GM19035 (cell line): ENCODE data around the gene NFATC1.

ENCODE experiments used
- ATAC-seq: cut with Tn5 transposase; IDR thresholded peaks from one replicate; pipeline ENCODE4 v1.9.1; 2021; ENCODE audit not compliant: unreplicated experiment

The NFATC1 gene

DNA sequence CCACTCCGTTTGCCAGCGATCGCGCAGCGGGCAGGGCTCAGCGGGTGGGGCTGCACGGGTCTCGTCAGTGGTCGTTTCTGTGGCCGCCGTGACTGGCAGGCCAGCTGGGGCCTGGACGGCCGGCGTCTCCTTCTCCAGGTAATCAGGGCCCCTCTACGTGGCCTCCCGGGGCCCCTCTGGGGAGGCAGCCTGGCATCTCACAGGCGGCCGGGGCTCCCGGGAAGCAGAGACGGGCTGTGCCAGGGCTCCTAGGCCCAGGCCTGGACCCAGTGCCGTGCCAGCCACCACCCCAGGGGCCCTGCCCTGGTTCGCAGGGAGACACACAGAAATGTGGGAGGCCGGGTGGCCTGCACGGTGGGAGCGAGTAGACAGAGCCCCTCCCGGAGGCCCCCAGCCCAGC, 59.5 kb downstream of the NFATC1 start:
- no peak for ATAC-seq

DNA sequence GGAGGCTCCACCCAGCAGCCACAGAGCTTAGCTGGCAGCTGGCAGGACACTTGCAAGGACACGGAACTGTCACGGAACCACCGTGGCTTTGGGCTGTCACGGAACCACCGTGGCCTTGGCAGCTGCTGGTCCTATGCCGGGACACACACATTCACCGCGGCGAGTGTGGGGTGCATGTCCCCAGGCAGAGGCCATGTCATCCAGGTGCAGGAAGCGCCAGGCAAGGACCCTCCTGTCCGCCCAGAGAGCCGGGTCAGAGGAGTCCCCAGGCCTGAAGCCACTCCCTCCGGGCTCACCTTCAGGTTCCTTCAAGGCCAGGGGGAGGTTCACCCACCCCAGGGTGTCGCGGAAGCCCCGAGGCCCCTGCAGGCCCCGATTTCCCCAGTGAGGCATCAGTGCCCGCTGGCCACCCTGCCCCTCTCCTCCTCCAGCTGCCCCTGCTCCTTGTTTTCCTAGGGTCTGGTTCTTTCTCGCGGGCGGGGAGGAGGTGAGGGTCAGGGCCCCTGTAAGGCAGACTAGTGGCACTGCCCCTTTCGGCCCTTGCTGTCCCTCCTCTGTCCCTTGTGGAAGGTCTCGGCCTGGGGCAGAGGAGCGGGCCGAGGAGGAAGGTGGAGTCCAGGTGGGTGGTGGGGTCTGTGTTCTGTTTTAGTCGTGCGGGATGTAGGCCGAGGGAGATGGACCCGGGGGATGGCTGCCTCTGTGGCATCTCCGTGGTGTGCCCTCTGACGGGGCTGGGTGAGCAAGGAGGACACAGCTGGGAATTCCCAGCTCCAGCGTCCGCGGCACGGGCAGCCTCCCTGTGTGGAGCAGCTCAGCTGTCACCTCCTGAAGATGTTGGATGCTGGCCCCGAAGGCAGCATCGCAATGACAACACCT, 60.6 kb downstream of the NFATC1 start:
- ATAC-seq, result no peak

DNA sequence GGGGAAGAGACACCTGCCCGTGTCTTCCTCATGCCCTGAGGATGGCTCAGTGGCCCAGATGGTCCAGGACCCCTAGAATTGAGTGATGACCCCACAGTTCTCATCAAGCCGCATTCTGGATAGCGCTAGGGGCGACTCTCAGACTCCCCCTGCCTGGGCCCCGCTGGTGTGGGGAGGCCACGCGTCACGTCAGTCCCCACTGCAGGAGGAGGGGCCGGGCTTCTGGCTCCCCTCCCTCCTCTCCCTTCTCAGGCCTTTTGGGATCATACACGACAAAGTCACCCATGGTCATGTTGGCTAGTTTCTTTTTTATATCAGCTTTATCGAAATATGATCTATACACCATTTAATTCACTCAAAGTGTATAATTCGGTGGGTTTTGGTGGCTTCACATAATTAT, 61.5 kb downstream of the NFATC1 start:
- ATAC-seq, result no peak

DNA sequence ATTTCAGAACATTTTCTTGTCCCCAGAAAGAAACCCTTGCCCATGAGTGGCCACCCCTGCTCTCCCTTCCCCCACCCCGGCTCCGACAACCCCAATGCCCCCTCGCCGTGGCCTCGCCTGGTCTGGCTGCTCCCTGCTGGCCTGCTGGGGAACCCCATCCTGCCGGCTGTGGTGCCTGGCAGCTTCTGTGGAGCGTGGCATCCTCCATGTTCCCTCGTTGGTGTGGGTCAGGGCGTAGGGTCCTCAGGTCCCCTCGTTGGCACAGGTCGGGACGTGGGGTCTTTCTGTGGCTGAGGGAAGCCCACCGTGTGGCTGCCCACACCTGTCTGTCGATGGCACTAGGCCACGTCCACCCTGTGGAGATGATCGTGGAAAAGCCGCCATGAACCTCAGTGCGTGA, 61.9 kb downstream of the NFATC1 start:
- ATAC-seq, result no peak

DNA sequence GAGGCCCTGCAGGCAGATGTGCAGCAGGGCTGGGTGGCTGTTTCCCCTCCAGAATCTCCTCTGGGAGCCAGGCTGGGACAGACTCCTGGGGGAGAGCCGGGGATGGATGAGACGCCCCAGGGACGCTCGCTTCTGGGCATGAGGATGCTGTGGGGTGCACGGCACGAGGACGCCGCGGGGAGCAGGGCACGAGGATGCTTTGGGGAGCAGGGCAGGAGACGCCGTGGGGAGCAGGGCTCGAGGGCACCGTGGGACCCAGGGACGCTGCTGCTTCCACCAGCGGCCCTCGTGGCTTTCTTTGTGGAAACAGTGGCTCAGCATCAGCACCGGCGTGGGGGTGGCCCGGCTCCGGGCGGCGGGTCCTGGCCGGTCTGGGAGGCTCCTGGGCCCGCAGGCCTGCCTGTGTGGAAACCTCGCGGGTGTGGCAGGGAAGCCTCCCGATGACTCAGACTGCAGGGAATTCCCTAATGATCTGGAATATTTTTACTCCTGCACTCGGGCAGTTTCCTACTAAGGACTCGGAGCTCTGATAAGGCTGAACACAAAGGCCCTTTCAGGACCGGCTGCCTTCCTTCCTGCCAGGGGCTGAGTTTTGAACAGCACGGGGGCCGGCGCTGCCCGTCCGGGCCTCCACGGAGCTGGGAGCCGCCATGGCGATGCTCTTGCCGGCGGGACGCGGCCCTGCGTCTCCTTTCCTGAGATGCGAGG, 62.6 kb downstream of the NFATC1 start:
- ATAC-seq, result no peak

DNA sequence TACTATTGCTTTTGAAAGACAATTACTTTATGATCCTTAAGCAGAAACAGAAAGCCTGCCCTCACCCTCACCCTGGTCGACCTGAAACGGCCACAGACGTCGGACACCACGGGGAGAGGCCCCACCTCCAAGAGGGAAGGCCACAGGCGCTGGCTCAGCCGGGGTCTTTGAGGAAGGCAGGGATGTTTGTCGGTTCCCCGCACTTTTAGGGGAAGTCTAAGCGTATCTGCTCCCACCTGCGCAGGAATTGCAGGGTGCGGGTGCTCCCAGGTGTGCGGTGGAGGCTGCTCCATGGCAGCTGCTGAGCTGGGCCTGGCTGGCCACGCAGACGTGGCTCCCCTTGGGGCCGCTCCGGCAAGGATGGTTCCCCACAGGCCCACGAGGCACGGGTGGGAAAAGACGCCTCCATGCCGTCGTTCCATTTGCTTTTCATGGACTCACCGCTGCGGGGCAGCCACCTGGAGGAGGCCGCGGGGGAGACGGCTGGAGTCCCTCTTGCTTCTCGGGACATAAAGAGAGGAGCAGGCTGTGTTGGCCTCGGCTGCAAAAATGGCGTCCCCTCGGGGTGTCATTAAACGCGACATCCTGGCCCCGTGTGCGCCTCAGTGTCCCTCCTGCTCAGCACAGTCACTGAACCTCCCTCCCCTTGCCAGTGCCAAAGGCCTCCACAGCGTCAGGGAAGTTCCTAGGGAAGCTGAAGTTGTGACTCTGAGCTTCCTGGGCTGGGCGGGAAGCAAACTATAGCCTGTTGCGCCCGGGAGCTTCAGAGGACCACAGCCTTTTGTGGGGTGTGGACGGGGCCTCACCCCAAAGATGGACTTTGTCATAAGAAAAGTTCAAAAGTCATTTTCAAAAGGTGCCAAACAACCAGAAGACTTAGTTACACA, 63.4 kb downstream of the NFATC1 start:
- no peak for ATAC-seq

DNA sequence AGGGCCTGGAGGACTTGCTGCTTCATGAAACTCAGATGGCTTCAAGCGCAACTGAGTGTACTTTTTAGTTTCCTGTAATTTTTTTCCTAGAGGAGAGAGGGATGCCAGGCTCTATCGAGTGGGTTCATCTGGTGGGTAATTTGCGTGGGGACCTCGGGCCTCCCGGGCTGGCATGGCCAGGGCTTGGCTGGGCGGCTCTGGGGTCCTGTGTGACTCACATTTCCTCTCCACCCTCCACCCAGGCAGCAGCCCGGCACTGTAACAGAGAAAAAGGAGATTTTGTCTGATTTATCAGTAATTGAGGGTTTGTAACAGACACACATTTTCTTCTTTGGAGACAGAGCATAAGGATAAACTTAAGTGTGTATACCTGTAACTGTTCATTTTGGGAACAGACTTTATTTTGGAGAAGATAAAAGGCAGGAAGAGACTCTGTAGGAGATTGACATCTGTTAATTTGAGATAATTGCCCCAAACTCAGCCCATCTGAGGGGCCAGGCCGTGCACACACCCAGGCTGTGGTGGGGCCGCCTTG, 64.3 kb downstream of the NFATC1 start:
- ATAC-seq, result peak; percentile 17

DNA sequence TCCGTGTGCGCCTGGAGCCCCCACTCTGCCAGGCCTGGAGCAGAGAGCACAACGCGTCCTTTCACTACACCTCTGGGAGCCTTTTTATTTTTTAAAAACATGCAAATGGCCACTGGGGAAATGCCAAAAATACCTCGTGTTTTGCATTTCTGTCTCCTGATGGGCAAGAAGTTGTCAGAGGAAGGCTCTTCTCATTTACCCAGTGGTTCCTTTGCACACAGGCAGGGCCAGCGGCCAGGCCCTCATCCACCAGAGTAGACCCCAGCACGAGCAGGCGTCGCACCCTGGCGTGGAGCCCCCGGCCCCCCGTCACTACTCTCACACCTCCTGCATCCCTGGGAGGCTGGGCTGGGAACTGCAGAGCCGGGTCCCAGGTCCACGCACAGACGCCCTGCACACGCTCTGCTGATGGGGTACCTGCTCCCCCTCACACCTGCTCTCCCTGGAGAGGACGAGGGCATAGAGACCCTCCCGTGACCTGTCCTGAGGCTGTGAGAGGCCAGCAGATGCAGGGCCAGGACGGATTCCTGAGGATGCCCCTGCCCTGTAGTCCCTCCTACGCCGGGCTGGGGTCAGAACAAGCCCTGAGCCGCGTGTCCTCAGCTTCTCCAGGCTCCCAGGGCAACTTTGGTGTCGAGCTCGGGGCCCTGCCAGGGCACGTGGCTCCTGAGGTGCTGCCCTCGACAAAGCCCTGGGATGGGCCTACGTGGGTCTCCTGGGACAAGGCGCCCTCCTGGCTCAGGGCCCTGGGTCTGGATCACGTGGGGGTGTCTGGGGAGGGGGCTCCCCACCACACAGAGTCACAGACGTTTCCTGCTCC, 65.0 kb downstream of the NFATC1 start:
- peak; percentile 80 for ATAC-seq

DNA sequence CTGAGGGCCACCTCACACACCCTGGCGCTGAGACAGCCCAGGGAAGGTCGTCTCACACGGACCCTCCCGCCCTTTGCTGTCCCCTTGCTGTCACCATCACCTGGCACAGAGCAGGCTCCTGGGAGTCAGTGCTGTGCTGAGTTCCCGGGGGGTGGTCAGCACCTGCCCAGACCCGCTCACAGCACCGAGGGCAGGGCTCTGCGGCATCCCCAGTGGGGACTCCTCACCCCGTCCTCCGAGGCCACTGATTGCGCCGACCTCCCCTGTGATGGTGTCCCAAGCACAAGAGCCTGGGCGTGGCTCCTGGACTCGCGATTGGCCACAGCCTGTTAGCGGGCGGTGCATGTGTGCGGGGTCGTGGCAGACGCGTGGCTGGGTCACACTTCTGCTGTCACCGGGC, 65.9 kb downstream of the NFATC1 start:
- no peak for ATAC-seq

DNA sequence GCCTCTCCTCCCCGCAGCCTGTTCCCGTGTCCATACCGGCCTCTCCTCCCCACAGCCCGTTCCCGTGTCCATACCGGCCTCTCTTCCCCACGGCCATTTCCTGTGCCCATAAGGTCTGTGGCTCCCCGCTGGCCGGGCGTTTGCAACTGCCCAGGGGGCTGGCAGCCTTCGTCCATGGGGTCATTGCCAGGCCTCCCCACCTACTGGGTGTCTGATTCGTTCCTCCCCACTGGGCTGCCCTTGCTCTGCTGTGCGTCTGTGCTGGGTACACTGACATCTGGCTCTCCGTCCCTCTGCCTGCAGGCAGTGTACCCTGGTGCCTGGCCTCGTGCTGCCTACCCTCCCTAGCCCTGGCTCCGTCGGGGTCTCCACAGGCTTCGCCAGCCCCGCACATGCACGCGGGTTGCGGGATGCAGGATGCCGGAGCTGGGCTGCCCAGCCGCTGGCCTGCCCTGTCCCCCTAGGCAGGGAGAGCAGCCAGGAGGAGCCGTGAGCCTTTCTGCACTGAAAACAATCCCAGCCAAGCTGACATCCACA, 67.8 kb downstream of the NFATC1 start:
- ATAC-seq, result no peak

DNA sequence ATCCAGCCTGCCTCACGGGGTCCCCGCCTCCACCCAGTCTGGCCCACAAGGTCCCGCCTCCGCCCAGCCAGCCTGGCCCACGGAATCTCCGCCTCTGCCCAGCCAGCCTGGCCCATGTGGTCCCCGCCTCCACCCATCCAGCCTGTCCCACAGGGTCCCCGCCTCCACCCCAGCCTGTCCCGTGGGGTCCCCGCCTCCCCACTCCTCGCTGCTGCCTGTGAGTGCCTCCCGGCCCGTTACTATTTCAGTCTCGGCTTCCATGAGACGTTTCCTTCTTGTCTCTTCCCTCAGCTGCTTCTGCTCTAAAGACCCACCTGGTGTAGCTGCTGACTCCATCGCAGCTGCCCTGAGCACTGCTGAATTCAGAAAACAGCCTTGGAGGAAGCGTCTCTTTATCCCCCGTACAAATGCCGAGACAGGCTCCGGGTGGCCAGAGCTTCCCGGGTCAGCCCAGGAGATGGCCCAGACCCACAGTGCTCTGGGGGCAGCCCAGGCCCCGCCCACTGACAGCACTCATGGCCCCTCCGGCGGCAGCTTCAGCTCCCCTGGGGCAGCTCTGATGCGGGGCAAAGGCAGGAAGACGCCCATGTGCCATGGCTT, 69.8 kb downstream of the NFATC1 start:
- peak; percentile 69 for ATAC-seq

DNA sequence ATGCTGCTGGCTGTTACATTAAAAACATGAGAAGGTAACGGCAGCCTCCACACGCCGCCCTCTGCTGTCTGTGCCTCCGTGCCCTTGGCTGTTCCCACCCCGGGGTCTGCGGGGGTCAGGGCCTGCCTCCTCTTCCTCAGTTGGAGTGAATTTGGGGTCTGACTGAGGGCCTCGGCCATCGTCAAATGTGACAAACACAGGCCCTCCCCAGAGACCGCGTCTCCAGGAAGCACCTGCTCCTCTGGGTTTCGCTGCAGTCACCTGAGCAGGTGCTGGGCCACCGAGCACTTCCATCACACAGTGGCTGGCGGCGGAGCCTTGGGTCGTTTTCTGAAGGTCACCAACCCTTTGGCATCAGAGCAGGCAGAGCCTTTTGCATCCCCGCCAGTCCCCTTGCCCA, 70.9 kb downstream of the NFATC1 start:
- peak; percentile 52 for ATAC-seq

DNA sequence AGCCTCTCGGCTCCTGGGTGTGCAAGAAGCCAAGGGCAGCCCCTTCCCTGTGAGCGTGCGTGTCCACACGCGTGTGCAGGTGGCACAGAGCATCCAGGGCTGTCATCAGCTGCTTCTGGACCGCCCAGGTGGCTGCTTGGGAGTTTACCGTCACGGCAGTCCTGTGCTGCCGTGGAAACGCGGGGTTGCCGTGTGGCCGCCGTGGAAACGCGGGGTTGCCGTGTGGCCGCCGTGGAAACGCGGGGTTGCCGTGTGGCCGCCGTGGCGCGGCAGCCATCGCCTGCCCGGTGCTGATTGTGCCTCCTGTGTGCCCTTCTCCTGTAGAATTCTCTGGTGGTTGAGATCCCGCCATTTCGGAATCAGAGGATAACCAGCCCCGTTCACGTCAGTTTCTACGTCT, 71.4 kb downstream of the NFATC1 start:
- no peak for ATAC-seq

DNA sequence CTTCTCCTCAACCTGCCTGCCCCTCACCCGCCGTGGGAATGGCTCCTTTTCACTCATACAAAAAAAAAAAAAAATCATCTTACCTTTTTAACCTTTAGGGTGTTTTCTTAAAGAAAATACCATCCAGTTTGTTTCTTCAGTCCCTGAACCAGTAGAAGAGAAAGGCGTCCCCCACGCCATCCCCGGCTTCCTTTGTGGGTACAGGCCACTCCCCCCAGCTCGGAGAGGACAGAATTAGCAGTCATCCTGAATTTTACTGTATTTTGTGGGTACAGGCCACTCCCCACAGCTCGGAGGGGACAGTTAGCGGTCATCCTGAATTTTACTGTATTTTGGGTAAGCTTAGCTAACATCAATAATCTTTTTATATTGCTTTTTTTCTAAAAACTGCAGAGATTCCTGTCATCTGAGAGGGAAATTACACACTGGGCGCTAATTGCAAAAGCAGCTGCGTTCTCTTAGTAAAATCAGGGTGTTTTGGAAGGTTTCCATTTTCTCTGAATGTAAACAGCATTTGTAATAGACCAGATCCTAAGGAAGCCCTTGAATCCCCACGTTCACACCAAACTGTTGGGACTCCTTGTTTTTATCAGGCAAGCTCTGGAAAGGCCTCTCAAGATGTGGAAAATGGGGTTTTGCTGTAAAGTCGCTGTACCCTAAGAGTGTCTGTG, 72.5 kb downstream of the NFATC1 start:
- ATAC-seq, result no peak

DNA sequence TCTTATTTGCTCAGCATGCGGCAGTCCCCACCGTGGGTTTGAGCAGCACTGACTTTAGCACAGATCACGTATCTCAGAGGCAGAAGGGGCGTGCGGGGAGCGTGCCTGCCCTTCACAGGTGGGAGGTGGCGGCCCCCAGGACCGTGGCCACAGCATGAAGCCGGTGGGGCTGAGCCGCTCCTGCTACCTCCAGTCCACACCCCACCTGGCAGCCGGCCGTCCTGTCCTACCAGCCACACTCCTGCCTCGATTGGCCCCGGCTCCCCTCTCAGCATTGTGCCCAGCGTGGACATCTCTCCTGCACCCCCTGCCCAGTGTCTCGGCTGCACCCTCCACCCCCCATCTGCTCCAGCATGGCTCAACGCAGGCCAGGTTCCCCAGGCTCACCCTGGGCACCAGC, 73.6 kb downstream of the NFATC1 start:
- ATAC-seq, result no peak

DNA sequence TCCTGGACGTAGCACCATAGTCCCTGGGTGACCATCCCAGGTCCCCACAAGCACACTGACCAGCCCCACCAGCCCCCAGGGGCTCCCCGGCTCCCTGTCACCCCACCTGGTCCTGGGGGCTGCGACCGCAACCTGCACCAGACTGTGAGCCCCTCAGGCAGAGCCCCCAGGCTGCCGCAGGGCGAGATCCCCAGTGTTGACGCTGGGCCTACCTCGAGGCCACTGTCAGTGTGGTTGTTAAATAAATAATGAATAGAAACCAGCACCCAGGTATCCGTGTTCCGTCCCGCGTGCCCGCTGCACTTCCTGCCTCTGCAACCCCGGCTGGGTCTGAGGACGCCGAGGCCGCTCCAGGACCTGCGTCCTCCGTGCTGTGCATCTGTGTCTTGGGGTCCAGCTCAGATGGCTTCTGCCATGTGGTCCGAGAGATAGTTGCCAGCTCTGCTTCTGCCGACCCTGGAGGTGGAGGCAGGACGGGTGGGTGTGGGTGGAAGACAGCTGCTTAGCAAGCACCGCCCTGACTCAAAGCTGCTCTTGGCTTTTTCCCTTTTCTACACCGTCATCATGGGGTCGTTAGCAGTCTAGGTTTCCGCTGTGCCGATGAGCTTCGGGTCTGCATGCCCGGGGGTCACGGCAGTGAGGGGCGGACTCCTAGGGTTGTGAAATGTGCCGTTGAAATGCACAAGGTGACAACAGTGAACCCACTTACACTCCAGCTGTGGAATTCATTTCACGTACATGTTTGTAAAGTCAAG, 74.2 kb downstream of the NFATC1 start:
- ATAC-seq, result no peak

DNA sequence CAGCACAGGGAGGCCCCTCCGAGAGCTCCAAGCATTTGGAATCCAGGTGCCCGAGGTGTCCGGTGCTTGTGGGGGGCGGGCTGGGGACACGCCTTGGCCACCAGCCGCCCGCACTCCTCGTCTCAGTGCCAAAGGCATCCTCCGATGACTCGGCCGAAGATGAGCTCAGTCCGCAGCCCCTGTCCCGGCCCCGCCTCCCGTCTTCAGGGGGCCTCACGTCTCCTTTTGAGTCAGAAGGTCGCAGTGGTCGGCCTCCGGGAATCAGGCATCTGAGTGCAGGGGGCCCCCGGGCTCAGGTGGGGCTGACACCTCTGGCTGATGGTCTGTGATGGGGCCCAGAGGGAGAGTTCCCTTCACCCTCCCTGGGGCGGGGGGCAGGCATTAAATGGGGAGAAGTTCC, 74.8 kb downstream of the NFATC1 start:
- no peak for ATAC-seq

DNA sequence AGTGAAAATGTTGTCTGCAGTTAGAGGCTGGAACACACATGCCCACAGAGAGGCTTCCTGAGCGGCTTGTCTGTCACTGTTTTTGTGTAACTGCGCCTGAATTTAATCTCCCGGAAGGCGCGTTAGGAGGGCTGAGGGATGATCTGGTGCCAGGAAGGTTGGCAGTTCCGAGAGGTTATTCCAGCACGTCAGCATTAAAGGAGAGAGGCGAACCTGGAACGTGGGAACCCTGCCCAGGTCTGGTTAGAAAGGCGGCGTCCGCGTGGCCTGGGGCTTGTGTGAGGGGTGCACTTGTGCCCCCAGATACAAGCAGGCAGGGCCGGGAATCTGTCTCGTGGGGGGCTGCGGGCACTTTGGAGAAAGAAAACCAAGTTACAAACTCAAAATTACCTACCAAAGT, 75.3 kb downstream of the NFATC1 start:
- ATAC-seq, result no peak
